ENCODE results near the gene MAP2K5.

DNA sequence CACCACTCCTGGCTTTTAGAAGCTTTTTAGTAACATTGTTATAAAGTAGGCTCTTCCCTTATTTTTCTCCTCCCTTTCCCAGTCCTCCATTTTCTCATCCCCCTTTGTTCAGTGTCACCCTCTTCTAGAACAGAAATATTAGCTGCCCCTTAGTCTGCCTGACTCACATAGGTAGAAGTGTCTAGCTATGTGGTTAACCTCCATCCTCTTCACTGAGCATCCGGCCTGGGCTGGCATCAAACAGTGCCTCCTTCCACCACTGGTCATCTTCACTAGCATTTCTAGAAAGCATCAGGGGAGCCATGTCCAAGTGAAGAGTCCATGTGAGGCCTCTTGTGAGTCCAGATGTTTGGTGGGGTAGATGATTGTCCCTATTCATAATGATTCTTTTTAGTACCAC, 212.8 kb downstream of the MAP2K5 start:
- TF ChIP-seq GATA2 (IDR thresholded peaks at IDR 0.05; ENCODE audit: low read depth, low read length) (no peak), GATA3 (IDR thresholded peaks at IDR 0.05; ENCODE audit: low read depth, low read length) (no peak)

Measured in SH-SY5Y (cell line).